Tibial nerve (tissue), 3 donors: ENCODE measurements around the gene CD34.

ENCODE experiments used
- POLR2A ChIP-seq, 2 donors: fragments of 450-650 bp; IDR thresholded peaks; one replicate each; pipeline ENCODE4 v1.6.1; 2017; ENCODE audit warnings: antibody characterized with exemption in 2 of 2, mild to moderate bottlenecking in 2 of 2, moderate library complexity in 2 of 2
- TF ChIP-seq, protein P1 (sequence below), 5 experiments: fragments of 200-600 bp in 3 of 5; fragments of 450-650 bp in 2 of 5; sonication (generic) in 3 of 5; IDR thresholded peaks; one replicate each; pipeline ENCODE4 v1.5.1; 2016 to 2019; ENCODE audit warnings: antibody characterized with exemption in 5 of 5, mild to moderate bottlenecking in 3 of 5, moderate library complexity in 2 of 5

DNA sequence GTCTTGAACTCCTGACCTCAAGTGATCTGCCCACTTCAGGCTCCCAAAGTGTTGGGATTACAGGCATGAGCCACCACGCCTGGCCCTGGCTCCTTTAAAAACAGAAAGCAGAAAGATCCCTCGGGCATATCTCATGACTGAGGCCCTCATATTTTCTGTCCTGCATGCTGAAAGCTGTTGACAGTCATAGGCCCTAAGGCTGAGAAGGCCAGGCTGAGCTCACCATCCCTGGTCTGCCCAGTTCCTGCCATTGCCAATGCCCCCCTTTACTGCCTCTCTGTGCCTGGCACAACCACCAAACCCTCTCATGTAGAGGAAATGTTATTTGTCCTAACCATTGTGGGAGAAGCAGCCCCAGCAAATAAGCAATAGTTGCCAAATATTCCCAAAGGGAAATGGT is 12.7 kb downstream of the CD34 start:
- TF ChIP-seq, protein P1, sequence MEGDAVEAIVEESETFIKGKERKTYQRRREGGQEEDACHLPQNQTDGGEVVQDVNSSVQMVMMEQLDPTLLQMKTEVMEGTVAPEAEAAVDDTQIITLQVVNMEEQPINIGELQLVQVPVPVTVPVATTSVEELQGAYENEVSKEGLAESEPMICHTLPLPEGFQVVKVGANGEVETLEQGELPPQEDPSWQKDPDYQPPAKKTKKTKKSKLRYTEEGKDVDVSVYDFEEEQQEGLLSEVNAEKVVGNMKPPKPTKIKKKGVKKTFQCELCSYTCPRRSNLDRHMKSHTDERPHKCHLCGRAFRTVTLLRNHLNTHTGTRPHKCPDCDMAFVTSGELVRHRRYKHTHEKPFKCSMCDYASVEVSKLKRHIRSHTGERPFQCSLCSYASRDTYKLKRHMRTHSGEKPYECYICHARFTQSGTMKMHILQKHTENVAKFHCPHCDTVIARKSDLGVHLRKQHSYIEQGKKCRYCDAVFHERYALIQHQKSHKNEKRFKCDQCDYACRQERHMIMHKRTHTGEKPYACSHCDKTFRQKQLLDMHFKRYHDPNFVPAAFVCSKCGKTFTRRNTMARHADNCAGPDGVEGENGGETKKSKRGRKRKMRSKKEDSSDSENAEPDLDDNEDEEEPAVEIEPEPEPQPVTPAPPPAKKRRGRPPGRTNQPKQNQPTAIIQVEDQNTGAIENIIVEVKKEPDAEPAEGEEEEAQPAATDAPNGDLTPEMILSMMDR (IDR thresholded peaks at IDR 0.05): no peak
- no peak for TF ChIP-seq POLR2A (IDR thresholded peaks at IDR 0.05)
